ENCODE measurements around the gene C4orf54.

The C4orf54 gene

DNA sequence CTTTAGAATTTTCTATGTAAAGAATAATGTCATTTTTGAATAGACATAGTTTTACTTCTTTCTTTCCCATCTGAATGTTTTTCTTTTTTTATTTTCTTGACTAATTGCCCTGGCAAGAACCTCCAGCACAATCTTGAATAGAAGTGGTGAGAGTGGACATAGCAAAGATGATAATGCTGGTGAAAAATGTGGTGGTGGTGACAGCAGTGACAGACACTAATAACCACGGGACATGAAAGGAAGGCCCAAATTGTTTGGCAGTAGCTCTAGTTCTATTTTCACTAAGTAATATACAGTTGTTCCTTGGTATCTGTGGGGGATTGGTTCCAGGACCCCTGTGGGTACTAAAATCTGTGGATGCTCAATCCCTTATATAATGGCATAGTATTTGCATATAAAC, 29.6 kb downstream of the C4orf54 start:
- TF ChIP-seq, protein P1, sequence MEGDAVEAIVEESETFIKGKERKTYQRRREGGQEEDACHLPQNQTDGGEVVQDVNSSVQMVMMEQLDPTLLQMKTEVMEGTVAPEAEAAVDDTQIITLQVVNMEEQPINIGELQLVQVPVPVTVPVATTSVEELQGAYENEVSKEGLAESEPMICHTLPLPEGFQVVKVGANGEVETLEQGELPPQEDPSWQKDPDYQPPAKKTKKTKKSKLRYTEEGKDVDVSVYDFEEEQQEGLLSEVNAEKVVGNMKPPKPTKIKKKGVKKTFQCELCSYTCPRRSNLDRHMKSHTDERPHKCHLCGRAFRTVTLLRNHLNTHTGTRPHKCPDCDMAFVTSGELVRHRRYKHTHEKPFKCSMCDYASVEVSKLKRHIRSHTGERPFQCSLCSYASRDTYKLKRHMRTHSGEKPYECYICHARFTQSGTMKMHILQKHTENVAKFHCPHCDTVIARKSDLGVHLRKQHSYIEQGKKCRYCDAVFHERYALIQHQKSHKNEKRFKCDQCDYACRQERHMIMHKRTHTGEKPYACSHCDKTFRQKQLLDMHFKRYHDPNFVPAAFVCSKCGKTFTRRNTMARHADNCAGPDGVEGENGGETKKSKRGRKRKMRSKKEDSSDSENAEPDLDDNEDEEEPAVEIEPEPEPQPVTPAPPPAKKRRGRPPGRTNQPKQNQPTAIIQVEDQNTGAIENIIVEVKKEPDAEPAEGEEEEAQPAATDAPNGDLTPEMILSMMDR (IDR thresholded peaks at IDR 0.05; ENCODE audit: low read depth, low read length), result no peak
- no peak overlapping the region for H3K4me3 ChIP-seq (ENCODE audit: low read depth, low read length)

DNA sequence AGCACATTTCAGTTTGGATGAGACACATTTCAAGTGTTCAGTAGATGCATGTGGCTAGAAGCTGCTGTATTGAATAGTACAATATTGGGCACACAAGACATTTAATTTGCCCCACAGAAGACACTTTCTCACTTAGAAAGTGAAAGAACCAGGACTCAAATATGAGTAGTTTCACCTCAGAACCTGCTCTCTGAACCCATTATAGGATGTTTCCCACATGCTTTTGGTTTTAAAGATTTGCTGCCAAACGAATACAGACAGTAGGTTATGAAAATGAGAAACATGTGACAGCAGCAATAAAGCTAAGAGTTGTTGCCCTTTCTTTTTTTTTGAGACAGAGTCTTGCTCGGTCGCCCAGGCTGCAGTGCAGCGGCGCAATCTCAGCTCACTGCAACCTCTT, 32.3 kb downstream of the C4orf54 start:
- H3K4me3 ChIP-seq (ENCODE audit: low read depth, low read length), result no peak overlapping the region
- TF ChIP-seq, protein P1 (IDR thresholded peaks at IDR 0.05; ENCODE audit: low read depth, low read length), result no peak

DNA sequence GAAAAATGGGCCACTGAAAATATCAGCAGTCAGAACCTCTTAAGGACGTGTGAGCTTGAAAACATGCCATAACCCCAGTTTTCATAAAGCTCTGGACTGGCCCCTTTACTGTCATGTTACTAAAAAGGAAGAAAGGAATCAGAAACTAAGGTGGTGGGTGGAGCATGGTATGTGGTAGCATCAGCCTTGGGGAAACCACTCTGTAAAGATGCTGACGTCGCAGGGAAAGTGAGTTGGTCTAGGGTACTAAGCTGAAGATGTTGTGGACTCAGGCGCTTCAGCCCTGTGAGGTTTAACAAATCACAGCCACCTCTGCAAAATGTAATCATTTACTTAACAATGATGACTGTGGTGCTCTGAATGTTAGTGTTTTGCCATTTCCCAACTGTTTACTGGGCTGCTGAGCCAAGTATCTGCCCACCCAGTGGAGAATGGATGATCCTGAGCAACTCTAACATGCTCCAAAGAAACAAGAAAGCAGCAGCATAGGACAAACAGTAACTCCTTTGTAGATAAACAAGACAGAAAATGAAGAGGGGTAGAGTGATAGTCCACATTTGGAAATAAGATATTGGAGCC, 33.4 kb downstream of the C4orf54 start:
- TF ChIP-seq, protein P1 (IDR thresholded peaks at IDR 0.05; ENCODE audit: low read depth, low read length), result no peak
- H3K4me3 ChIP-seq (ENCODE audit: low read depth, low read length), result no peak overlapping the region

DNA sequence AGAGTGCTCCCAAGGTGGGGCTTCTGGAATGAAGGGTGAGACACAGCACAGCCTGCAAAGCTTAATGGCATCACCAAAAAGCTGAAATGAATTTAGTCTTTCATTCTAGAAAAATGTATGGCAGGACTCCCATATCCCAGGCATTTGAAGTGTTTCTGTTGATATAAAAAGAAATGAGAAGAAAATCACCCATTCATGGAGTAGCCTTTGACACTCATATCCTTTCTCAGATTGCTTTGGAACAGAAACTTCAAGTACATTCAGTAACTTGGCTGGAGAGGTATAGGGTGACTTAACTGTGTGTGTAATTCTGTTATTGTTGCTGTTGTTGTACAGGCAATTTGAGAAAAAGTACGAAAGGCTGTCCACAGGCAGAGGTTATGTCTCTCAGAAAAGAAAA, 35.3 kb downstream of the C4orf54 start:
- no peak overlapping the region for H3K4me3 ChIP-seq (ENCODE audit: low read depth, low read length)
- TF ChIP-seq, protein P1 (IDR thresholded peaks at IDR 0.05; ENCODE audit: low read depth, low read length), result no peak

DNA sequence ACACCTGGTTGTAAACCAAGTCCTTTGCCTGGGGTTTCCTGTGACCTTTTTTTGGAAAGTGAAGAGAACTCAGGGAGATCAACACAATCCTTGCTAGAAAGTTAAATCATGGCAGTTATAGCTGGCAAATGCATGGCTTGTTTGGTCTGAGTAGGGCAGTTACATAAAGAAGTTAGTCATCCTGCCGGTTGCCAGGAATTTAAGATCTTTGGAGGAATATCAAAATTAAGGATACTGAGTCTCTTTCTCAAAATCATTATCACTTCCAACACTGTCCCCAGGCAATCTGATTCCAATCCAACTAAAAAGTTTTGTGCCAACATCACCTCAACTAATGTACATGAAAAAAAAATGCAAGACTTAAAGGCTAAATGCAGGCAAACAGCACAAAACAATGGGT, 40.3 kb downstream of the C4orf54 start:
- TF ChIP-seq, protein P1 (IDR thresholded peaks at IDR 0.05; ENCODE audit: low read depth, low read length), result no peak
- no peak overlapping the region for H3K4me3 ChIP-seq (ENCODE audit: low read depth, low read length)

DNA sequence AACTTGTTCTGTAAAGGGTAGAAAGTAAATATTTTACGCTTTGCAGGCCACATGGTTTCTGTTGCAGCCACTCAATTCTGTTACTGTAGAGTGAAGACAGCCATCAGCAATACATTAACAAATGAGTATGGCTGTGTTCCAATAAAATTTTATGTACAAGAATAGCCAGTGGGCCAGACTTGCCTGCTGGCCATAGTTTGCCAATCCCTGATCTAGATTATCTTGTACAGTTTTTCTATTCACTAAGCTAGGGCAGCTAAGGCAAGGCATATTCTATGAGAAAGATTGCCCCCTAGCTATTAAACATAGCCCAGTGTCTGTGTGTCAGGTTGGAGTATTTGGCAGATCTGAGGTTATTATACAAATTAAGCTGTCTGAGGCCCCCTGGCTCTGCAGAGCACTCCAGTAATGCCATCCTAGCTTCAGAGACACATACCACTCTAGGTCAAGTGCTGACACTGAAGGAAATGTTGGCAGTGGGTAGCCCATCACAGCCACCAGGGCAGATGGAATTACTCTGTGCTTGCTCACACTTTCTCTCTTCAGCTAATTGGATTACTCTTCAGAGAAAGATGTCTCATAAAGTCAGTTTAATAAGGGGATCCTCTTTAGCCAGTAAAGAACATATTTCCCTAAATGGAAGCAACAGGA, 42.3 kb downstream of the C4orf54 start:
- TF ChIP-seq, protein P1 (IDR thresholded peaks at IDR 0.05; ENCODE audit: low read depth, low read length), result no peak
- no peak overlapping the region for H3K4me3 ChIP-seq (ENCODE audit: low read depth, low read length)

DNA sequence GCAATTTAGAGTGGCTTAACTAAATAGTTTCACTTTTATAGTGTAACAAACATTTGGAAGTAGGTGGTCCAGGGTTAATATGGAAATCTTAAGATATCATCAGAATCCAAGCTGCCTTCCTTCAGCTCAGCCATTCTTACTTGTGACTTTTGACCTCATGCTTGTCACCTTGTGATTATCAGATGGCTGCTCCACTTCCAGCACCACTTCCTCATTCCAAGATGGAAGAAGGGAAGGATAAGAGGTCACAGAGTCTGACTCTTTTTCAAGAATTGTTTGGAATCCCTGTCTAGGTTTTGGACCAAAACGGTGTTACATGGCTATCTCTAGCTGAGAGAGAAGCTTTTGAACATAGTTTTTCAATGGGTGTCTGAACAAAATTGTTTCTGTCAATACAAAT, 43.1 kb downstream of the C4orf54 start:
- no peak overlapping the region for H3K4me3 ChIP-seq (ENCODE audit: low read depth, low read length)
- TF ChIP-seq, protein P1 (IDR thresholded peaks at IDR 0.05; ENCODE audit: low read depth, low read length), result no peak
